ENCODE results near the gene FMN1. TPM values are rescaled to one million over a fixed set of nuclear protein-coding genes. Genes with fewer than 3 reads are reported as not detected.

Gene FMN1
- total and polyA plus RNA-seq, 7 donors, result 0.21 to 20.0 (median 2.5) TPM

GRCh38 chr15:33145447-33145846 is 49.1 kb downstream of the FMN1 start:
- ATAC-seq (no peak), DNase-seq (no peak)
- no peaks in the 10 kb centered on the region for H3K27me3 ChIP-seq (ENCODE audit: insufficient read depth in 3 of 3, low read length in 2 of 3)
- 84 to 96% (median 87%) methylated on average over 6 of the region's 6 CpGs for WGBS, 3 donors
- H3K36me3 ChIP-seq (ENCODE audit: insufficient read depth in 1 of 2, low read depth in 1 of 2), result no peaks in the 10 kb centered on the region
- no peak overlapping the region for H3K4me3 ChIP-seq
- TF ChIP-seq CTCF (IDR thresholded peaks at IDR 0.05), result no peak
- H3K27ac ChIP-seq, result no peak overlapping the region
- intact Hi-C loops (cut with DNase I), result no loop called here
- no peaks in the 10 kb centered on the region for H3K4me1 ChIP-seq
- H3K9me3 ChIP-seq, result no peaks in the 10 kb centered on the region

- no peak for DNase-seq
- Histone ChIP-seq H3K4me1 (peaks cover 5% of the 10 kb centered on the region), H3K9me3 (no peaks in the 10 kb centered on the region), H3K27me3 (ENCODE audit: insufficient read depth in 3 of 3, low read length in 2 of 3) (no peaks in the 10 kb centered on the region), H3K36me3 (ENCODE audit: insufficient read depth in 1 of 2, low read depth in 1 of 2) (no peaks in the 10 kb centered on the region), H3K4me3 (no peak overlapping the region), H3K27ac (no peak overlapping the region)
- TF ChIP-seq CTCF (IDR thresholded peaks at IDR 0.05), result no peak
- intact Hi-C loops (cut with DNase I), result no loop called here
- WGBS, 3 donors, result 58 to 72% (median 63%) methylated on average over 2 of the region's 2 CpGs
- ATAC-seq, result no peak
These were observed 51.8 kb downstream of the FMN1 start for GRCh38 chr15:33142708-33143107.

GRCh38 chr15:33138000-33138399 is 56.5 kb downstream of the FMN1 start:
- no peak for TF ChIP-seq CTCF (IDR thresholded peaks at IDR 0.05)
- 14 to 27% (median 25%) methylated on average over 3 of the region's 3 CpGs for WGBS, 3 donors
- Histone ChIP-seq H3K36me3 (ENCODE audit: insufficient read depth in 1 of 2, low read depth in 1 of 2) (no peaks in the 10 kb centered on the region), H3K9me3 (no peaks in the 10 kb centered on the region), H3K27ac (no peak overlapping the region), H3K4me3 (no peak overlapping the region), H3K27me3 (ENCODE audit: insufficient read depth in 3 of 3, low read length in 2 of 3) (no peaks in the 10 kb centered on the region), H3K4me1 (peaks cover 29% of the 10 kb centered on the region)
- DNase-seq (no peak), ATAC-seq (peak in 1 of 4 donors; percentile 10)
- intact Hi-C loops (cut with DNase I), result loop anchor here (10.0 kb wide), 1 partner anchor 473 kb away; no protein-coding TSS in a partner anchor

GRCh38 chr15:33137101-33137500 is 57.4 kb downstream of the FMN1 start:
- ATAC-seq (no peak), DNase-seq (no peak)
- no peak overlapping the region for H3K27ac ChIP-seq
- H3K9me3 ChIP-seq, result no peaks in the 10 kb centered on the region
- TF ChIP-seq CTCF (IDR thresholded peaks at IDR 0.05), result no peak
- intact Hi-C loops (cut with DNase I), result loop anchor here (10.0 kb wide), 1 partner anchor 472 kb away; no protein-coding TSS in a partner anchor
- peaks cover 35% of the 10 kb centered on the region for H3K4me1 ChIP-seq
- H3K4me3 ChIP-seq, result no peak overlapping the region
- no peaks in the 10 kb centered on the region for H3K36me3 ChIP-seq (ENCODE audit: insufficient read depth in 1 of 2, low read depth in 1 of 2)
- no peaks in the 10 kb centered on the region for H3K27me3 ChIP-seq (ENCODE audit: insufficient read depth in 3 of 3, low read length in 2 of 3)

- intact Hi-C loops (cut with DNase I), result loop anchor here (10.0 kb wide), 1 partner anchor 472 kb away; no protein-coding TSS in a partner anchor
These were observed 58.2 kb downstream of the FMN1 start for GRCh38 chr15:33136353-33136752.

More at GRCh38 chr15:33136353-33136752, 58.2 kb downstream of the FMN1 start:
- no peak overlapping the region for H3K4me3 ChIP-seq
- no peak for DNase-seq
- TF ChIP-seq CTCF (IDR thresholded peaks at IDR 0.05), result no peak
- H3K27me3 ChIP-seq (ENCODE audit: insufficient read depth in 3 of 3, low read length in 2 of 3), result no peaks in the 10 kb centered on the region
- H3K36me3 ChIP-seq (ENCODE audit: insufficient read depth in 1 of 2, low read depth in 1 of 2), result no peaks in the 10 kb centered on the region
- no peak for ATAC-seq
- H3K9me3 ChIP-seq, result no peaks in the 10 kb centered on the region
- H3K4me1 ChIP-seq, result peaks cover 42% of the 10 kb centered on the region
- 48 to 60% (median 50%) methylated on average over 4 of the region's 4 CpGs for WGBS, 3 donors
- H3K27ac ChIP-seq, result peak overlapping the region; percentile 51

Measured in psoas muscle (tissue), 8 donors.